Caco-2 (cell line): Measurements from ENCODE around the gene OSTC. TPM values are rescaled to one million over a fixed set of nuclear protein-coding genes. Genes with fewer than 3 reads are reported as not detected.

Experiments used
- BruUV-seq: library from RNA; stranded (reverse); fragments of 400-500 nt; replicated peaks from 2 replicates; lab custom pipeline; 2021; lab: Mats Ljungman, UMichigan
- CTCF ChIA-PET: fragments of 300-600 bp; sonication (Branson Sonifier 250); formaldehyde crosslinking; loops from one replicate; lab custom pipeline; 2022; ENCODE audit warnings: antibody characterized with exemption; lab: Charles Lee
- POLR2A ChIA-PET: fragments of 300-600 bp; sonication (Branson Sonifier 250); formaldehyde crosslinking; loops from one replicate; lab custom pipeline; 2022; ENCODE audit warnings: antibody characterized with exemption; lab: Charles Lee
- DNase-seq, 2 experiments: peaks; one replicate each; pipeline versions ENCODE4 v3.0.0 to v3.0.0-alpha.2; 2020 to 2022
- H3K27me3 ChIP-seq: replicated peaks from 2 replicates; pipeline ENCODE4 v1.6.0; 2011; ENCODE audit warnings: low read length; ENCODE audit not compliant: control insufficient read depth, insufficient read depth
- H3K36me3 ChIP-seq: 2 replicates; pipeline ENCODE4 v1.5.1; 2011; ENCODE audit warnings: low read length; ENCODE audit not compliant: control insufficient read depth, insufficient read depth
- H3K4me1 ChIP-seq: fragments of 250-450 bp; sonication (Bioruptor Pico); 2 replicates; pipeline ENCODE4 v1.5.1; 2020; ENCODE audit warnings: mild to moderate bottlenecking
- H3K4me3 ChIP-seq: 2 replicates; pipeline ENCODE4 v1.5.1; 2011; ENCODE audit warnings: low read depth, mild to moderate bottlenecking, control low read depth, low read length
- H3K9me3 ChIP-seq: fragments of 250-450 bp; sonication (Bioruptor Pico); 2 replicates; pipeline ENCODE4 v1.5.1; 2020; ENCODE audit warnings: mild to moderate bottlenecking, moderate library complexity
- H3K27ac Mint-ChIP-seq: one replicate; pipeline ENCODE4 v1.8.0; 2022; ENCODE audit warnings: mixed read lengths; ENCODE audit not compliant: unreplicated experiment
- H3K27me3 Mint-ChIP-seq: one replicate; pipeline ENCODE4 v1.8.0; 2022; ENCODE audit warnings: mixed read lengths; ENCODE audit not compliant: insufficient read depth, unreplicated experiment
- H3K36me3 Mint-ChIP-seq: one replicate; pipeline ENCODE4 v1.8.0; 2022; ENCODE audit warnings: mild to moderate bottlenecking, mixed read lengths; ENCODE audit not compliant: insufficient read depth, unreplicated experiment
- H3K4me1 Mint-ChIP-seq: one replicate; pipeline ENCODE4 v1.8.0; 2022; ENCODE audit warnings: low read depth, mixed read lengths; ENCODE audit not compliant: unreplicated experiment
- H3K4me3 Mint-ChIP-seq: one replicate; pipeline ENCODE4 v1.8.0; 2022; ENCODE audit warnings: mild to moderate bottlenecking, moderate library complexity, mixed read lengths; ENCODE audit not compliant: unreplicated experiment
- H3K9me3 Mint-ChIP-seq: one replicate; pipeline ENCODE4 v1.8.0; 2022; ENCODE audit warnings: mixed read lengths; ENCODE audit not compliant: unreplicated experiment
- CTCF ChIP-seq, 2 experiments: fragments of 200-600 bp in 1 of 2; IDR thresholded peaks; 1 replicate in 1 of 2; 2 replicates in 1 of 2; pipeline versions ENCODE4 v1.5.1 to v1.8.0; 2011 to 2022; ENCODE audit warnings: antibody characterized with exemption in 1 of 2, control low read depth in 1 of 2, inconsistent platforms in 1 of 2, low read depth in 1 of 2, low read length in 1 of 2, mild to moderate bottlenecking in 1 of 2, moderate library complexity in 1 of 2; ENCODE audit not compliant: insufficient read depth in 1 of 2, severe bottlenecking in 1 of 2, unreplicated experiment in 1 of 2
- intact Hi-C: fragments of 100-400 bp; cut with micrococcal nuclease; formaldehyde crosslinking; loops from one replicate; pipeline ENCODE4 v1.10.0; 2022; ENCODE audit not compliant: unreplicated experiment
- total RNA-seq: library from RNA; stranded (reverse); gene quantifications from 2 replicates; pipeline ENCODE4 v1.2.3, GENCODE V29; 2022

OSTC gene
- total RNA-seq, 1 experiment from 2014 or later: 126 TPM

GRCh38 chr4:108646706-108647105 is 3.7 kb upstream of the OSTC start:
- CTCF ChIA-PET: no interaction called here
- no peak for DNase-seq
- Histone ChIP-seq H3K9me3 (no peaks in the 10 kb centered on the region), H3K27me3 (no peaks in the 10 kb centered on the region), H3K4me3 (no peak overlapping the region), H3K36me3 (no peaks in the 10 kb centered on the region), H3K4me1 (peaks cover 7% of the 10 kb centered on the region; the same call in 1 of the 2 replicates)
- Mint-ChIP-seq H3K4me1 (no peaks in the 10 kb centered on the region), H3K36me3 (no peaks in the 10 kb centered on the region), H3K9me3 (no peaks in the 10 kb centered on the region), H3K27me3 (no peaks in the 10 kb centered on the region), H3K4me3 (no peak overlapping the region), H3K27ac (no peak overlapping the region)
- TF ChIP-seq CTCF (IDR thresholded peaks at IDR 0.05; ENCODE audit: insufficient read depth in 1 of 2, low read depth in 1 of 2, low read length in 1 of 2, severe bottlenecking in 1 of 2, unreplicated experiment in 1 of 2): no peak
- intact Hi-C loops: no loop called here
- POLR2A ChIA-PET: no interaction called here
- BruUV-seq: no TSS peak

- no peaks in the 10 kb centered on the region for H3K36me3 ChIP-seq
Observed at GRCh38 chr4:108649863-108650211, 562 bp upstream of the OSTC start.

More at GRCh38 chr4:108649863-108650211, 562 bp upstream of the OSTC start:
- peak overlapping the region; percentile 97 for H3K4me3 Mint-ChIP-seq
- H3K27ac Mint-ChIP-seq: peak overlapping the region; percentile 96
- Histone ChIP-seq H3K4me1 (peaks cover 8% of the 10 kb centered on the region; the same call in 1 of the 2 replicates), H3K4me3 (peak overlapping the region; percentile 26), H3K27me3 (no peaks in the 10 kb centered on the region), H3K9me3 (no peaks in the 10 kb centered on the region)
- no peaks in the 10 kb centered on the region for H3K27me3 Mint-ChIP-seq
- intact Hi-C loops: loop anchor here (2.0 kb wide), 1 partner anchor 29 kb away; the partner anchor contains the start of gene RPL34
- peaks cover 7% of the 10 kb centered on the region for H3K36me3 Mint-ChIP-seq
- ChIA-PET CTCF (interaction anchor here (1.2 kb wide), 1 partner anchor 631 kb away, joined by 4 read pairs; no protein-coding TSS in a partner anchor), POLR2A (interaction anchor here (0.6 kb wide), 1 partner anchor 40 kb away, joined by 3 read pairs; no protein-coding TSS in a partner anchor)
- BruUV-seq: no TSS peak
- no peak for TF ChIP-seq CTCF (IDR thresholded peaks at IDR 0.05; ENCODE audit: insufficient read depth in 1 of 2, low read depth in 1 of 2, low read length in 1 of 2, severe bottlenecking in 1 of 2, unreplicated experiment in 1 of 2)
- DNase-seq: no peak
- H3K9me3 Mint-ChIP-seq: no peaks in the 10 kb centered on the region
- H3K4me1 Mint-ChIP-seq: no peaks in the 10 kb centered on the region
